GM23338 (cell line): ENCODE data around the gene MIER3. TPM values are rescaled to one million over a fixed set of nuclear protein-coding genes. Genes with fewer than 3 reads are reported as not detected.

Experiments
- ATAC-seq: fragments of 200-7000 bp; cut with Tn5 transposase; 3 replicates; pipeline ENCODE4 v1.9.1; 2020
- DNase-seq: peaks from one replicate; pipeline ENCODE4 v3.0.0-alpha.2; 2015; ENCODE audit warnings: low spot score
- H2AFZ ChIP-seq: fragments of 200-600 bp; sonication (generic); 2 replicates; pipeline ENCODE4 v1.8.0; 2016; ENCODE audit warnings: antibody characterized with exemption, mild to moderate bottlenecking, moderate library complexity
- H3F3A ChIP-seq: fragments of 200-600 bp; sonication (generic); replicated peaks from 2 replicates; pipeline ENCODE4 v1.8.0; 2017; ENCODE audit warnings: antibody characterized with exemption, mixed run types, low read depth
- H3K27ac ChIP-seq: fragments of 200-600 bp; sonication (generic); 2 replicates; pipeline ENCODE4 v1.6.1; 2016; ENCODE audit warnings: low read depth
- H3K27me3 ChIP-seq: fragments of 200-600 bp; sonication (generic); 2 replicates; pipeline ENCODE4 v1.8.0; 2016; ENCODE audit warnings: mild to moderate bottlenecking, mixed run types, moderate library complexity; ENCODE audit not compliant: insufficient read depth
- H3K36me3 ChIP-seq: fragments of 200-600 bp; sonication (generic); 2 replicates; pipeline ENCODE4 v1.8.0; 2016; ENCODE audit warnings: mild to moderate bottlenecking; ENCODE audit not compliant: insufficient read depth
- H3K4me1 ChIP-seq: fragments of 200-600 bp; sonication (generic); 2 replicates; pipeline ENCODE4 v1.8.0; 2016; ENCODE audit warnings: mild to moderate bottlenecking, moderate library complexity; ENCODE audit not compliant: insufficient read depth
- H3K4me2 ChIP-seq: fragments of 200-600 bp; sonication (generic); 2 replicates; pipeline ENCODE4 v1.7.1; 2017; ENCODE audit warnings: mixed run types
- H3K4me3 ChIP-seq: fragments of 200-600 bp; sonication (generic); 2 replicates; pipeline ENCODE4 v1.6.1; 2016; ENCODE audit warnings: mixed run types
- H3K79me2 ChIP-seq: fragments of 200-600 bp; sonication (generic); replicated peaks from 2 replicates; pipeline ENCODE4 v1.8.0; 2017; ENCODE audit warnings: mild to moderate bottlenecking; ENCODE audit not compliant: insufficient read depth
- H3K9me2 ChIP-seq: fragments of 200-600 bp; sonication (generic); 2 replicates; pipeline ENCODE4 v1.8.0; 2017; ENCODE audit not compliant: insufficient read depth
- H4K20me1 ChIP-seq: fragments of 200-600 bp; sonication (generic); replicated peaks from 2 replicates; pipeline ENCODE4 v1.8.0; 2017; ENCODE audit warnings: mild to moderate bottlenecking; ENCODE audit not compliant: insufficient read depth
- H3K27ac Mint-ChIP-seq: 2 replicates; pipeline ENCODE4 v1.8.0; 2020; ENCODE audit warnings: inconsistent platforms, mild to moderate bottlenecking, moderate library complexity, mixed read lengths
- H3K27me3 Mint-ChIP-seq: 3 replicates; pipeline ENCODE4 v1.8.0; 2022; ENCODE audit warnings: low read depth, mild to moderate bottlenecking, moderate library complexity, mixed read lengths, inconsistent platforms; ENCODE audit not compliant: insufficient read depth, poor library complexity
- H3K36me3 Mint-ChIP-seq: 3 replicates; pipeline ENCODE4 v1.8.0; 2021; ENCODE audit warnings: low read depth, mild to moderate bottlenecking, inconsistent platforms, moderate library complexity, mixed read lengths
- H3K4me1 Mint-ChIP-seq: 3 replicates; pipeline ENCODE4 v1.8.0; 2020; ENCODE audit warnings: mild to moderate bottlenecking, inconsistent platforms, mixed read lengths
- H3K4me3 Mint-ChIP-seq: 3 replicates; pipeline ENCODE4 v1.8.0; 2021; ENCODE audit warnings: moderate library complexity, mild to moderate bottlenecking, inconsistent platforms, mixed read lengths
- H3K9me3 Mint-ChIP-seq: 3 replicates; pipeline ENCODE4 v1.8.0; 2020; ENCODE audit warnings: moderate library complexity, mild to moderate bottlenecking, inconsistent platforms, mixed read lengths
- CREB1 ChIP-seq: fragments of 250-450 bp; sonication (Bioruptor Pico); IDR thresholded peaks from 2 replicates; pipeline ENCODE4 v1.5.0; 2020; ENCODE audit warnings: low read depth, mild to moderate bottlenecking, moderate library complexity
- CTCF ChIP-seq, 2 experiments: fragments of 200-600 bp in 1 of 2; sonication (generic) in 1 of 2; conservative IDR thresholded peaks; 2 replicates each; pipeline versions ENCODE4 v1.5.1 to v1.6.1; 2016 to 2017; ENCODE audit warnings: antibody characterized with exemption in 2 of 2, low read depth in 2 of 2, mild to moderate bottlenecking in 2 of 2, moderate library complexity in 1 of 2
- EZH2 ChIP-seq: fragments of 200-600 bp; sonication (generic); IDR thresholded peaks from one replicate; pipeline ENCODE4 v1.8.0; 2017; ENCODE audit warnings: antibody characterized with exemption, mild to moderate bottlenecking, low read depth; ENCODE audit not compliant: unreplicated experiment
- JUNB ChIP-seq: IDR thresholded peaks from one replicate; pipeline ENCODE4 v1.6.1; 2016; ENCODE audit warnings: antibody characterized with exemption; ENCODE audit not compliant: unreplicated experiment
- NANOG ChIP-seq: IDR thresholded peaks from 2 replicates; pipeline ENCODE4 v1.6.1; 2016; ENCODE audit warnings: antibody characterized with exemption, borderline replicate concordance
- REST ChIP-seq: IDR thresholded peaks from one replicate; pipeline ENCODE4 v1.6.1; 2018; ENCODE audit warnings: antibody characterized with exemption; ENCODE audit not compliant: unreplicated experiment
- STAT1 ChIP-seq: IDR thresholded peaks from one replicate; pipeline ENCODE4 v1.6.1; 2016; ENCODE audit warnings: antibody characterized with exemption; ENCODE audit not compliant: unreplicated experiment
- ZNF114 ChIP-seq: fragments of 250-450 bp; sonication (Bioruptor Pico); IDR thresholded peaks from 2 replicates; pipeline ENCODE4 v1.5.0; 2020; ENCODE audit warnings: mild to moderate bottlenecking, moderate library complexity
- ZNF331 ChIP-seq: fragments of 250-450 bp; sonication (Bioruptor Pico); IDR thresholded peaks from 2 replicates; pipeline ENCODE4 v1.5.0; 2020; ENCODE audit warnings: low read depth, mild to moderate bottlenecking, moderate library complexity
- polyA plus RNA-seq: library from polyadenylated mRNA; unstranded; fragments of >200 nt; fragmentation: Nextera tagmentation; extraction: Ambion mirVana; gene quantifications from 2 replicates; pipeline ENCODE4 v1.2.1, GENCODE V29; 2016
- total RNA-seq: library from RNA; depleted of rRNA; stranded (reverse); fragments of >200 nt; shearing (Covaris generic); gene quantifications from 2 replicates; pipeline ENCODE4 v1.2.3, GENCODE V29; 2014
- TF ChIP-seq, protein P1 (sequence below): IDR thresholded peaks from 2 replicates; pipeline ENCODE4 v1.6.1; 2016; ENCODE audit warnings: antibody characterized with exemption

Gene MIER3
- total and polyA plus RNA-seq, 2 experiments from 2014 or later, result 12.0 to 36.3 TPM

GRCh38 chr5:56984445-56984844 is 32.5 kb upstream of the MIER3 start:
- Mint-ChIP-seq H3K27me3 (no peaks in the 10 kb centered on the region), H3K27ac (no peak overlapping the region), H3K9me3 (no peaks in the 10 kb centered on the region), H3K4me3 (no peak overlapping the region), H3K4me1 (no peaks in the 10 kb centered on the region), H3K36me3 (no peaks in the 10 kb centered on the region)
- Histone ChIP-seq H4K20me1 (no peaks in the 10 kb centered on the region), H3K4me1 (no peaks in the 10 kb centered on the region), H3K9me2 (peaks cover 2% of the 10 kb centered on the region; the same call in 1 of the 2 replicates), H3K4me3 (no peak overlapping the region), H3K36me3 (no peaks in the 10 kb centered on the region), H3F3A (no peaks in the 10 kb centered on the region), H3K79me2 (no peaks in the 10 kb centered on the region), H3K27ac (no peak overlapping the region), H3K4me2 (no peak overlapping the region), H2AFZ (no peak overlapping the region), H3K27me3 (no peaks in the 10 kb centered on the region)
- ATAC-seq (no peak), DNase-seq (no peak)
- TF ChIP-seq JUNB, result no peak
- no peak for TF ChIP-seq EZH2
- TF ChIP-seq REST, result no peak
- TF ChIP-seq, protein P1, sequence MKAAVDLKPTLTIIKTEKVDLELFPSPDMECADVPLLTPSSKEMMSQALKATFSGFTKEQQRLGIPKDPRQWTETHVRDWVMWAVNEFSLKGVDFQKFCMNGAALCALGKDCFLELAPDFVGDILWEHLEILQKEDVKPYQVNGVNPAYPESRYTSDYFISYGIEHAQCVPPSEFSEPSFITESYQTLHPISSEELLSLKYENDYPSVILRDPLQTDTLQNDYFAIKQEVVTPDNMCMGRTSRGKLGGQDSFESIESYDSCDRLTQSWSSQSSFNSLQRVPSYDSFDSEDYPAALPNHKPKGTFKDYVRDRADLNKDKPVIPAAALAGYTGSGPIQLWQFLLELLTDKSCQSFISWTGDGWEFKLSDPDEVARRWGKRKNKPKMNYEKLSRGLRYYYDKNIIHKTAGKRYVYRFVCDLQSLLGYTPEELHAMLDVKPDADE, result no peak
- no peak for TF ChIP-seq STAT1
- no peak for TF ChIP-seq CREB1 (CRISPR knock-in tag)
- TF ChIP-seq CTCF (conservative IDR thresholded peaks at IDR 0.05; ENCODE audit: low read depth in 2 of 2), result no peak
- TF ChIP-seq ZNF331 (CRISPR knock-in tag), result no peak
- TF ChIP-seq ZNF114 (CRISPR knock-in tag), result no peak
- TF ChIP-seq NANOG, result no peak
